GM19438 (cell line): ENCODE measurements around the gene MELTF.
"Not testable (repeated sequence)": the region's sequence is repeated elsewhere in the genome, so short reads cannot be mapped to it uniquely, and the experiment has no call there.

ENCODE experiments used
- ATAC-seq: cut with Tn5 transposase; IDR thresholded peaks from one replicate; pipeline ENCODE4 v1.9.1; 2021; ENCODE audit warnings: low read depth; ENCODE audit not compliant: unreplicated experiment

The MELTF gene

DNA sequence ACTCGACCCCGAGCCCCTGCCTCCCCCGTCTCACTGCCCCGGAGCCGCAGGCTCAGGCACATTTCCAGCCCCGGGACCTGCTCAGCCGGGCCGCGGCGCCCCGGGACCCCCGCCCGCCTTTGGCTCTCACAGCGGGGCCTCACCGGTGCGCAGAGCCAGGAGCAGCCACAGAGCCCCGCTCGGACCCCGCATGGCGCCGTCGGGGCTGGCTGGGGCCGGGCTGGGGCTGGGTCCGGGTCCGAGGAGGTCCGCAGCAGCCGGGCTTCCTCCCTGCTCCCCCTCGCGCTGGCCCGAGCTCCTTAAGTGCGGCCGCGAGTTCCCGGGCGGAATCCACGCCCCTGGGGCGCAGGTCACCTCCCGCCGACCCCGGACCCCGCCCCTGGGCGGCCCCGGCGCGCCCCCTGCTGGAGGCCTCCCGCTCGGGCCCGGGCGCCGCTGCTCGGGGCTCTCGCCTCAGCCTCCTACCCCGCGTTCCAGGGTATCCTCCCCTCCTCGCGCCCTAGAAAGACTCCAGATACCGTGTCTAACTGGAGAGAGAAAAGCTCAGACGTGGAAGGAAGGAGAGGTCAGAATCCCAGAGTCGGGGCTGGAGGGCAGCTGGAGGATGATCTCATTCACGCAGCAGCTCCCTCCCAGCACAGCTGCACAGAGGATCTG is at the start of gene MELTF:
Gene MELTF (minus strand): TSS at position 307 of the 657 bp plus-strand sequence. CDS start 115 bp downstream, at position 192.
- ATAC-seq = peak; percentile 75

DNA sequence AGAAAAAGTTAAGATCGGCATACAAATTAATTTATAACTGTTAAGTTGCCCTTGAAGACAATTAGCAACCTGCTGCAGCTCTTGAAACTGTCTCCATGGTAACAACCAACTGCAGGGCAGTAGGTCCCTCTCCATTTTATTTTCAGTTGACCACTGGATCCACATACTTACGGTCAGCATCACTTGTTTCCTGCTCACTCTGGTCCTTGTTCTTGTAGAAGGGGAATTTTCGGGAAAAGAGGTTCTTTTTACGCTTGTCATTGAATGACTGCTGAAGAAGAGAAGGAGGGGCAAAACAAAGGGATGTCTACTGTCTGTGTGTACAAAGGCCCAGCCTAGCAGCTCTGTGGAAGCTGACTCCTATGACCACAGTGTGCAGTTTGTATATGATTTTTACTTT is 46.8 kb upstream of the MELTF start:
- ATAC-seq = no peak

DNA sequence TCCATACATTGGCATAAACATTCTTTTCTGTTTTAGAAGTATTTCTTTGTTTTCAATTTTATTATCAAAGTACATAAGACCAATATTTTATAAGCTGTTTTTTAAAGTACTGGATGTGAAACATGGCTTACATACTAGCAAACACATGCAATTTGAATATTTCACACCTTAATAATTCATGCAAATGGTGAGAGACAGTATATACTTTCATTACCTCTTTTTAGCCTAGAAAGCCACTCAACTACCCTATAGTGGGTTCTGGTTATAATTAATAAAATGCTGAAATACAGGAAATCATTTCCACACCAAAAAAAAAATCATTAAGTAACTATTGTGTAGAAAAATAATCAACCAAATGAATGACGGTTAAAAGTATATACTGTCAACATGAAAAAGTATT is 38.5 kb upstream of the MELTF start:
- ATAC-seq = no peak

DNA sequence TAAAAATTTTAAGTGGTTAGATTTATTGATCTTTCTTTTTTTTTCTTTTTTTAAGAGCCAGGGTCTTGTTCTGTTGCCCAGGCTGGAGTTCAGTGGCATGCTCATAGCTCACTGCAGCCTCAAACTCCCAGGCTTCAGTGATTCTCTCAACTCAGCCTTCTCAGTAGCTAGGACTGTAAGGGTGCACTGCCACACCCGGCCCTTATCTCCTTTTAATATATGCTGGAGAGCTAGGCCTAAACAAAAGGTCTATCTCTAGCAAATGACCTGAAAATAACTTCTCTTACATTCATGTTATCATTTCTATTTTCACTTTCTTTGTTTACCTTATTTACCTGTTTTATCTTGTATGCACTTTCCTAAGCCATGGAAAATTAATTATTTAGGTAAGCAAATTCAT is 35.2 kb upstream of the MELTF start:
- no peak for ATAC-seq

DNA sequence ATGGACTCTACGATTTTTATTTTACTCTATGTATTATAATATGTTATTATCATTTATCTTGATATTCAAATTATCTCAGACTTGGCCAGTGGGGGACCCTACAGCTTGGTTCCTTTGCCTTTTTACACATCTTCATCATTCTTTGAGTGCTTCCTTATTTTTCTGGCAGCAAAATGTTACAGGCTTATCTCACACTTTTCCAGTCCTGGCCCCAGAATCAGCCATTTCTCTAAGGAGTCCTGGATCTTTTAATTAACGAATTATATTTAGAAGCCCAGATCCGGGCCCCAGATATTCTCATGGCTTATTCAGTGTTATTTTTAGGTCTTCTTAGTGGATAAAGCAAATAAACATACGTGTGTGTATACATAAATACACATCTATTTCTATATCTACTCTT is 32.8 kb upstream of the MELTF start:
- no peak for ATAC-seq

DNA sequence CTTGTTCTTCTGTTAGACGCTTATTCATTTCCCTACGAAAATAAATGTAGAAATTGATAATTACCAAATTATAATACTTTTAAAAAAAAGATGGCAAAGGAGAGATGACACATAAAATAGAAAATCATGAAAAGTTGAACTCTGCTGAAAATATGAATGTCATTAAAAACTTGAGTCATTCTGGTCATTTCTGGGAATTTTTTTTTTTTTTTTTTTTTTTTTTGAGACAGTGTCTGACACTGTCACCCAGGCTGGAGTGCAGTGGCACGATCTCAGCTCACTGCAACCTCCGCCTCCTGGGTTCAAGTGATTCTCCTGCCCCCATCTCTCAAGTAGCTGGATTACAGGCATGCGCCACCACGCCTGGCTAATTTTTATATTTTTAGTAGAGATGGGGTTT is 22.0 kb upstream of the MELTF start:
- peak; percentile 3 for ATAC-seq

DNA sequence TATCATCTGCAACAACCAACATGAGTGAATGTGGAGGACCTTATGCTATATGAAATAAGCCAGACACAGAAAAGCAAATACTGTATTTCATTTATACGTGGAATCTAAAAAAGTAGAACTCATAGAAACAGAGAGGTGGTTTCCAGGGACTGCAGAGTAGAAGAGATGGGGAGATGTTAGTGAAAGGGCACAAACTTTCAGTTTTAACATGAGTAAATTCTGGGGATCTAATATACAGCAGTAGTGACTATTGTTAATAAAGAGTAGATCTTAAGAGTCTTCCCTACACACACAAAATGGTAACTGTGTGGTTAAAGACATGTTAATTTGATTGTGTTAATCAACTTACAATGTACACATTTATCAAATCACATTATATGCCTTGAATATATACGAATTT is 20.9 kb upstream of the MELTF start:
- ATAC-seq = no peak

DNA sequence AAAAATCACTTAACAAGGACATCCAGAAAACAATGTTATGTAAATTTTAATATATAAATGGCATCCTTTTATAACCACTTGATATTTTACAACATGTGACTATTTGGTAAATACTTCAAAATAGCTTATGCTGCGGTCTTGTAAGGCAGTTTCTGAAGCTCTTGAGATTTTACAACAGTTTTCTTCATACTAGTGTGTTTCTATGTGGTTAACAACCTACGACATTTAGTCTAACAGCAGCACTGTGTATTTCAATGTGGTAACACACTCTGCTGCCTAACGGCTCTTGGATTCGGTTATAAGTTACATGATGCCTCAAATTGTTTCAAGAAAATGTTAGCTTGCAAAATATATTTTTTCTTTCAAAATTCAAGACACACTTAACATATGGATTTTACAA is 12.9 kb upstream of the MELTF start:
- no peak for ATAC-seq

DNA sequence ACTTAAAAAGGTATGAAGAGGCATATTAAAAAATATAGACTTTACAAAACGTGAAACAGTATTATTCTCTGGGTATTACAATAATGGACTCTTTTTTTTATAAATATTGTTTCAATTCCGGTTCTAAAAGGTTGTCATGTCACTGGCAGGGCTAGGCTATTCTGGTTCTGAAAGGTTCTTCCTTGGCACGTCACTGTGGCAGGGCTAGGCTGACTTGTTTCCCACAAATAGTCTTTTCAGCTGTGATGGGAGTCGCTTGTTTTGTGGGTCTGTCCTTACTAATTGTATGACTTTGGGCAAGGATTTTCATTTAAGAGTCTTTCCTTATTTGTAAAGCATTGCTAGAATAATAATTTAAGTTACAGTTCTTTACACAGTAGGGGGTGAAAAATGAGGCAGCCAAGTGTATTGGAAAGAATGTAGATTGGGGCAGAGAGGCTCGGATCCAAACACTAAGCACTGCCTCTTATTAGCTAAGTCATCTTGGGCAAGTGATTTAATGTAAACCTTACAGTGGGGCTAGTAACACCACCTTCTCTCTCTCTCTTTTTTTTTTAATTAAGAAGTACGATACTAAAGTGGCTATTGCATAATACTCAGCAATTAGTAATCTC is 12.4 kb upstream of the MELTF start:
- no peak for ATAC-seq

DNA sequence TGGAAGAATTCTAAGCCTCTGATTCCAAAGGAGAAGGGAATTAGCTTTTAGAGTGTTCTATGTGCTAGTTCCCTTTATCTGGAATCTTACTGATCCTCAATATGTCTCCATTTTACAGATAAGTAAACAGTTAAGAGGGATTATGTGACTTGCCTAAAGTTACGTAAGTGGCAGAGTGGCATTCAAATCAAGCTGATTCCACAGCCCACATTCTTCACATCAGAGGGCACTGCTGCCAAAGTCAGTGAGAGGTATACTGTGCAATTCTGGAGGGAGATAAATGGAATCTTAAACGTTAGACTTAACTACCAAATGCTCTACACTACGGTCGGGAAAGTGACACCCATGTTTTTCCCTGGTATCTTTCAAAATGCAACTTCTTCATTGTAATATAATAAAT is 11.0 kb upstream of the MELTF start:
- ATAC-seq = no peak

DNA sequence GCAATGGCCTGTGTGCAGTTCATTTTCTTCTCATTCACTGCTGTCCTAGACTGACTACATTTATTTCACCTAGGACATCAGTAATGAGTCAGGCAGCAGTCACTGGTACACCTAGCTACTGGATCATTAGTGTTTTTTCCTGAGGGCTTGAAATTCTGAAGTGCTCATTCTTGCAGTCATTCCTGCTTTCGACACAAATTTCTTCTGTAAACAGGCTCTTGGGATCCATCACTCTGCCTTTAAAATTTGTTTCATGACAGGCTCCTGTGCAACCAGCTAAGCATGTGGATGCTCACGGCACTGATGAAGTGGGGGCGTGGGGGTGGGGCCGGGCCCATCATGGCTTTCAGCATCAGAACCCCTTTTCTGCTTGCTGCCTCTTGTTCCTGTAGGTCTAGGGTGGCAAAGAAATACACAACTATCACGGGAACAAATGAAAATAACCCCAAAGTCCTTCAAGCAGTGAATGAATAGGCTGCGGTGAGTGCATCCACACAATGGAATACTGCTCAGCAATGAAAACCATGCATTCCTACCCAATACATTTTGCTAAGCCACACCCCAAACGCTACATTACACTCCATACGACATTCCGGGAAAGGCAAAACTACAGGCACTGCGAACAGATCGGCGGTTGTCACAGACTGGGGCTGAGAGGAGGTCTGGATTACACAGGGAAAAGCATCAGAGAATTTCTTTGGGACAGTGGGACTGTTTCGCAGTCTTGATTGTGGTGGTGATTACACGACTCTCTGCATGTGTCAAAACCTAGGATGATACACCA is 9.3 kb upstream of the MELTF start:
- no peak for ATAC-seq

DNA sequence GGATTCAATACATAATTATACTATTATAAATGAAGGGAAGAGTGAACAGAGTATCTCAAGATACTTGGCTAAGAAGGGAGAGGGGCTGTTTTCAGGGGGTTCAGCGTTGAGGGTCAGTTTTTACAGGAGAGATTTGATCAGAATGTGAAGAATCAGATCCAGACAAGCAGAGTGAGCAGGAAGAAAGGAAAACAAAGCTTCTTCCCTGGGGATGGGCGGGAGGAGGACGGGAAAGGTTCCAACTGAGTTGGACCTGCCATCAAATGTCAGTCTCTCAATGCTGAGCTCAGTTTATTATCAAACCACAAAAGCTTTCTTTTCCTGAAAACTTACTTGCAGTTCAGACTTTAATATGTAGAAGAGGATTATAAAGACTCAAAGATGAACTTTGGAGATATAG is 6.0 kb upstream of the MELTF start:
- ATAC-seq = no peak

DNA sequence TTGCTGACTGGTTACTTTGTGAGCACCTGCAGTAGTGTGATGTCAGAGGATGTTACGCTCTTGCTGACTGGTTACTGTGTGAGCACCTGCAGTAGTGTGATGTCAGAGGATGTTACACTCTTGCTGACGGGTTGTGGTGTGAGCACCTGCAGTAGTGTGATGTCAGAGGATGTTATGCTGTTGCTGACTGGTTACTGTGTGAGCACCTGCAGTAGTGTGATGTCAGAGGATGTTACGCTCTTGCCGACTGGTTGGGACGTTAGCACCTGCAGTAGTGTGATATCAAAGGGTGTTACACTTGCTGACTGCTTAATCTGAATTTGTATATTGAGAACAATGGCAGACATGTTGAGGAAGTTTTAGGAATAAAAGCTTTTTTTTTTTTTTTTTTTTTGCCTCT is 5.2 kb upstream of the MELTF start:
- not testable (repeated sequence) for ATAC-seq

DNA sequence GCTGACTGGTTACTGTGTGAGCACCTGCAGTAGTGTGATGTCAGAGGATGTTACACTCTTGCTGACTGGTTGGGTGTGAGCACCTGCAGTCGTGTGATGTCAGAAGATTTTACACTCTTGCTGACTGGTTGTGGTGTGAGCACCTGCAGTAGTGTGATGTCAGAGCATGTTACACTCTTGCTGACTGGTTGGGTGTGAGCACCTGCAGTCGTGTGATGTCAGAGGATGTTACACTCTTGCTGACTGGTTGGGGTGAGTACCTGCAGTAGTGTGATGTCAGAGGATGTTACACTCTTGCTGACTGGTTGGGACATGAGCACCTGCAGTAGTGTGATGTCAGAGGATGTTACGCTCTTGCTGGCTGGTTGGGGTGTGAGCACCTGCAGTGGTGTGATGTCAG is 4.1 kb upstream of the MELTF start:
- ATAC-seq = not testable (repeated sequence)

DNA sequence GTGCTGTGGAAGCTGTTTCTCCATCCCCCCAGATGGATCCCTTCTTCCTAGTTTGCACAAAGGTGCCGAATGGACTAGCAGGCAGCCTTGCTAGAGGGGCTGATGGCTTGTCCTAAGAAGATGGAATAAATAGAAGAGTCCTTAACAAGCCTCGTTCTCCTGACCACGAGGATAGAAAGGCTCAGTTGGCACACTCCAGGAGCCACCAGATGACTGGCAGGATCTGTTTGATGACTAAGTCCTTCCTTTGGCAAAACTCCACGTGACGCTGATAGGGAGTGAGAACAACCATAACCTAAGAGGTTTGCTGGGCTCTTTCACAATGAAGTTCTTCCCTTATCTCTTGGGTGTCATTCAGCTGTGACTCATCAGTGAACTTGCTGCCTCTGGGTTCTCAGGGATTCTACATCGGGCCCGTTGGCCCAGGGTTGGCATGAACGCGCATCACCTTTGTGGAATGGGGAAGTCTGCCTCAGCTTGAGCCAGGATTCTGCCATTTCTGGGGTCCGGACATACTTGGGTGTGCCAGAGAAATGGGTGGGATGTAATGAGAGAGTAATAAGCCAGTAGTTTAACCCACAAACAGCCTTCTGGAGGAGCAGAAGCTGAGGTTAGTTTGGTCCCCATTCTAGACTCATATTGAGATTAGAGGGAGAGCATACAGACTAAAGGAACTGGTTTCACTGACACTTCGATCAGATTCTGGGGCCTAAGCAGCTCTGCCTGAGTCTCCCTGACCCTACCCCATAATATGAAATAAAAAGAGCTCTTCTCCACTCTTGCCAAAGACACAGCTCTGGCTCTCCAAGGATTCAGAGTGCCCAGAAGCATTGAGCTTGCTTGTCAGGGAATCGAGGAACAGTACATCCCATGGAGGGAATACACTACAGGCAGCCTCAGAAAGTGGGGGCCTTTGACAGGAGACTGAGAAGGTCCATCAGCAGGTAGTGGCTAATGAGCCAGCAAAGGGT is 2.0 kb upstream of the MELTF start:
- no peak for ATAC-seq

DNA sequence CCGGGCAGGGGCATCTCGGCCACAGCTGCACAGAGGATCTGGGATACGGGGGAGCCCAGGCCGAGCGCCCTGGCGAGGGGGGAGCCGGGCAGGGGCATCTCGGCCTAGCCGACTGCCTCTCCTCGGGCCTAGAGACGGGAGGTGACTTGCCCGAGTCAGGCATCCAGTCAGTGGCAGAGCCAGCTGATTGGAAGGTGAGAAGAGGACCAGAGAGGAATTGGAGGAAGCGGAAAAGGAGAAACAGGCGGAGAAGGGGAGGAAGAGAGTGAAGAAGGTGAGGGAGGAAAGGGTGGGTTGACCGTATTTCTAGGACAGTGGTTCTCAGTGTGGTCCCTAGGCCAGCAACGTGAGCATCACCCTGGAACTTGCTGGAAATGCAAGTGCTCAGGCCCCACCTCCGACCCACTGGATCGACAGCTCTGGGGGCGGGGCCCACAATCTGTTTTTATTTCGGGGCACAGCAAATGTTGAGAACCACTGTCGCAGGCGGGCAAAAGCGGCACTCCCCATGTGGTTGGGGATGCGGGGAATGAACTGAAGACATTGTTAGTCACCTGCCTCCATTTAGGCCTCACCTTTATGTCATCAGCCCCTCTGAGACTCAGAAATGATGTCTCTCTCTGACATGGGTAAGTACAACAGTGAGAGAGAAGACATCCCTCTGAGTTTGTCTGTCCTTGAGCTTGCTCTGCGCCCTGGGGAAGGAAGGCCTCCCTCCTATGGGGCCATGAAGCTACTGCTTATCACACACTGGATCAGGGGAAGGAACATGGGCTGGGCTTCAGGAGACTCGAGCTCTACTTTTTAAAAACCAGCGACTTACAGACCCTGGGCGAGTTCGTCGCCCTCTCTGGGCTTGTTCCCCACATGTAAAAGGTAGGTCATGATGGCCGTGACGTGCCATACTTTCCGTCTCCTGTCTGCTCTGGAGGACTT is 1.0 kb upstream of the MELTF start:
- ATAC-seq = no peak

DNA sequence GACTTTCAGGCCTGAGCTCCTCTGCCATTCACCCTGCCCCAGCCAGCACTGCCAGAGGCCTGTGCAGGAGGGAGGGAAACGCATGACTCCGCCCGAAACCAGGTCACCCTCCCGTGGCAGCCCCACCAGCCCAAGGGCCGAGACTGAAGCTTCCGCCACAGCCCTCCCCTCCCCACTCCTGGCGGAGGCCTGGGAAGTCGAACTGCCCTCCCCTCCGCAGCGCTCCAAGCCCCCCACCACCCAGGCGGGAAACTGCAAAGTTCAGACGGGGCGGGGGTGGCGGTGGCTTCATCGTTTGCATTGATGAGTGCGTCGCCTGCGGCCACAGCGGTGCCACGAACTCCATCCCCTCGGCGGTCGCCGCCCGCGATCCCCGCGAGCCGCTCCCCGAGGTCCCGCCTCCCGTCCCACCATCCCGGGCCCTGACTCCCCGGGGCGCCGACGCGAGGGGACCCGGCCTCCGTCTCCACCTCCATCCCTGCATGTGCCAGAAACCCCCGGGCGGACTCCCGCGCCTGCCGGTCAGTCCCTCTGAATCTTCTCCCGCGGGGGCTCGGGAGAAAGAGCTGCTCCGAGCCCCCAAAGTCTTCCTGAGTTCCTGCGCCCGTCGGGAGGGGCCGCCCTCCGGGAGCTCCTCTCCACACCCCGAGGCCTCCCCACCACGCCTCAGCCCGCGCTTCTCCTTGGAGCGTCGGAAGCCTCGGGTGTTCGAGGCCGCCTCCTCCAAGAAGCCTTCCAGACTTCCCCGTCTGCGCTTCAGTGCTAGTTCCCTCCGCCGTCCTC is 698 bp downstream of the MELTF start:
- ATAC-seq = peak; percentile 42

DNA sequence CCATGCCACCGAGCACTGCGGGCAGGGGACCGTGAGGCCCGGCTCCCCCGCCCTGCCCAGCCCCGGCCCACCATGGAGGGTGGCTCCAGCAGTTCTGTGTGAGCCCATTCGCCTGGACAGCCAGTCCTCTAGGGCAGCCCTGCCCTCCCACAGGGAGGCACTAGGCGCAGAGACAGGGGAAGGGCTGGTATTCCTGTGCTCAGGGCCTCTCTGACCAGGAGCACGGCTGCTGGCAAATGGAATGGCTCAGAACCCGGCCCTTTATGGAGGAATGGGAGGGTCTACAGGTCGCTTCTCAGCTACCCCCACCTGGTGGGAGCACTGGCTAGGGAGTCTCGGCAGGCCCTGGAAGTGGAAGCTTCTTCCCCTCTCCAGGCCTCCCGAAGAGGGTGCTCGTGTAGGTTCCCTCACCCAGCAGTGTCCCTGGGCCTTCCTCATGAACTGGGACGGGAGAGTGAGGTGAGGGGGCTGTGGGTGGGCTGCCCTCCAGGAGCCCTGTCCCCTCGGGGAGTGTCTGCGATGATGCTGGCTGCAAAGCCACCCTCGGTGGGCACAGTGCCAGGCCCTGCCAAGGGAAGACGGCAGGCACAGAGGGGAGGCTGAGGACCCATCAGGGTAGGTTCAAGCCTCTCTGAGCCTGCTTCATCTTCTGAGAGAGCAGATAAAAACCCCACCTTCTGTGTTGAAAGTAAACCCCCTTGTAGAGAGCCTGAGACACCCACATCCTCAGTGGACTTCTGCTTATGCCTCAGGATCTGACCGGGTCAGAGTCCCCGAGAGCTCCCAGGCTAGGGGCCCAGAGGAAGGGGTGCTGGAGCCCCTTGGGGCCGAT is 1.5 kb downstream of the MELTF start:
- ATAC-seq = no peak
